ENCODE results near the gene ARMC5. TPM values are rescaled to one million over a fixed set of nuclear protein-coding genes. Genes with fewer than 3 reads are reported as not detected.

Gene ARMC5
- total and polyA plus RNA-seq, 9 of the 15 experiments (the other 6 are each of a cell fraction or from before 2014, with no cell fraction given) = 0.11 to 13.5 (median 2.1) TPM

GRCh38 chr16:31458844-31459686 lies at the start of gene ARMC5 (continued):
- TF ChIP-seq MLX (CRISPR knock-in tag; conservative IDR thresholded peaks at IDR 0.05) (peak in 1 of 2 experiments; percentile 15; a peak in 2 of 4 replicates), ZNF197 (CRISPR knock-in tag; IDR thresholded peaks at IDR 0.05; ENCODE audit: low read depth) (no peak), ZNF583 (CRISPR knock-in tag; IDR thresholded peaks at IDR 0.05) (peak; percentile 86), ZNF121 (CRISPR knock-in tag; conservative IDR thresholded peaks at IDR 0.05) (no peak), NCOA1 (IDR thresholded peaks at IDR 0.05; ENCODE audit: low read depth) (no peak), TEAD4 (IDR thresholded peaks at IDR 0.05; ENCODE audit: low read length) (no peak), TEAD4 (CRISPR knock-in tag; IDR thresholded peaks at IDR 0.05; ENCODE audit: borderline replicate concordance) (no peak), LEF1 (IDR thresholded peaks at IDR 0.05) (no peak), NCOR1 (IDR thresholded peaks at IDR 0.05) (no peak), MCM7 (IDR thresholded peaks at IDR 0.05) (no peak), TCF15 (CRISPR knock-in tag; IDR thresholded peaks at IDR 0.05) (no peak), ATF2 (CRISPR knock-in tag; IDR thresholded peaks at IDR 0.05) (no peak), FOXA3 (CRISPR knock-in tag; conservative IDR thresholded peaks at IDR 0.05 in 1 of 2, IDR thresholded peaks at IDR 0.05 in 1 of 2) (no peak), ZNF695 (CRISPR knock-in tag; IDR thresholded peaks at IDR 0.05) (no peak), HDAC3 (IDR thresholded peaks at IDR 0.05; ENCODE audit: borderline replicate concordance, partially characterized antibody) (no peak), DDX20 (tag; IDR thresholded peaks at IDR 0.05; ENCODE audit: low read depth) (no peak), HINFP (tag; conservative IDR thresholded peaks at IDR 0.05; ENCODE audit: low read depth) (no peak), MNT (conservative IDR thresholded peaks at IDR 0.05) (peak; percentile 96 to 97), SPI1 (IDR thresholded peaks at IDR 0.05; ENCODE audit: borderline replicate concordance, low read depth, low read length) (peak; percentile 89), SMARCC2 (IDR thresholded peaks at IDR 0.05; ENCODE audit: low read depth) (peak; percentile 57; the same call in 1 of the 2 replicates), MCM2 (IDR thresholded peaks at IDR 0.05; ENCODE audit: low read depth) (no peak), SMARCB1 (IDR thresholded peaks at IDR 0.05; ENCODE audit: insufficient read length, low read depth) (no peak), ARNT (IDR thresholded peaks at IDR 0.05) (no peak), ZNF79 (CRISPR knock-in tag; IDR thresholded peaks at IDR 0.05; ENCODE audit: low read depth) (no peak)
